Limb (tissue), 2 donors: ENCODE results near the gene SSBP3.

ENCODE experiments used
- DNase-seq, 2 donors: peaks; one replicate each; pipeline ENCODE4 v3.0.0-alpha.2; 2016; ENCODE audit errors: extremely low spot score in 2 of 2

The SSBP3 gene

GRCh38 chr1:54309631-54310366, 96.4 kb downstream of the SSBP3 start:
- DNase-seq: peak in 1 of 2 donors; percentile 60

- DNase-seq: no peak
Measured at GRCh38 chr1:54307305-54307704, 98.9 kb downstream of the SSBP3 start.

DNA sequence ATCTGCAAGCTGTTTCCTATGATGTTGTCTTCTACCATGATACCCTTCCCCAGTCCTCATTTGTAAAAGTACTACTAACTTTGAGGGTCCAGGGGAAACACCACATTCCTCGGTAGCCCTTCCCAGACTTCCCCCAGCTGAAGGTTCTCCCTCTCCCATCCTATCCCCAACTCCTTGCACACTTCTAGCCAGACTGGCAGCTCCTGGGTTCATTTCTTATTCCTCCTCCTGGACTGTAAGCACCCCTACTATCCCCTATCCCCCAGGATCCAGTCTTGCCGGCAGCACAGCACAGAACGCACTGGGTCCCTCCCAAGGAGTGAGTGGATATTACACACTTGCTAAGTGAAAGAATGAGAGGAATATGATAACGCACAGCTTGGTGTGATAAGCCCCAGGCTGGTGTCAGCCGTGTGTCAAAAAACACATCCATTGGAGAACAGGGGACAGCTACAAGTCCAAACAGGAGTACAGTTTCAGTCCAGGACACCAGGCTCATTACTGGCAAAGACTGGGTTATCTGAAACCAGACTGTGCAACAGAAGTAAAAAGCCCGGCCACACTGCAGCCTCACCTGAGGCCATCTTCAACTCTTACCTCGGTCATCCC, 100.2 kb downstream of the SSBP3 start:
- DNase-seq: no peak

GRCh38 chr1:54304518-54304917, 101.7 kb downstream of the SSBP3 start:
- peak in 1 of 2 donors; percentile 16 for DNase-seq

DNA sequence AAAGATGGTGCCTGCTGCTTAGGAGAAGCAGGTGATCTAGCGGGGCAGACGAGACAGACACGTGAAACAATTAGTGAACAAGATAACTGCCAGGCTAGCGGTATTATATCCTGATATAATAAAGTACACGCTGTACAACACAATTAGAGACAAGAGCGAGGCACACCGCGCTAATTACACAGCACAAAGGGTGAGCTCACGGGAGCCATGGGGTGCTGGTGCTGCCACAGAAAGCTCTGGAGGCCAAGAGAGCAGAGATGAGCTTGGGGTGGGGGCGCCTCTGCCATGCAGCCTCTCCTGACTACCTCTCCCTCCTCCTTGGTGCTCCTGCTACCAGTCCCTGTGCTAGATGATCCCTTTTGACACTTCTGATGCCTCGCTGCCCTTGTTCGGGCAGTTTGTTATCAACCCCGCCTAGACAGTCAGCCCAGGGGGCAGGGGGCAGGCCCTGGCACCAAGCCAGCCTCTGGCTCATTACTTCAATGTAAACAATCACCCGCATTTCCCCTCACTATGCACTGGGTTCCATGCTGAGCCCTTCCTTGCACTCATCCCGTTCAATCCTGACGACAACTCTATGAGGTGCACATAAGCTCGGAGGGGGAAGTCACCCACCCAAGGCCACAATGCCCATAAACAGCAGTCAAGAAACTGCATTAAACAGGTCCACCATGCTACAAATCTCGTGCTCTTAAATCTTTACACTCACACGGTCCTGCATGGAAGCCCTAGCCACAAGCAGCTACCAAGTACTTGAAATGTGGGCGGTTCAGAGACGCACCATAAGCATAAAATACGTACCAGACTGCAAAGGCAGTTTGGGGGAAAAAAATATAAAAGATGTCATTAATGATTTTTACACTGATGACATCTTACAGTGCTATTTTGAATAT, 103.0 kb downstream of the SSBP3 start:
- DNase-seq: no peak

- no peak for DNase-seq
Measured at GRCh38 chr1:54302549-54302948, 103.6 kb downstream of the SSBP3 start.

DNA sequence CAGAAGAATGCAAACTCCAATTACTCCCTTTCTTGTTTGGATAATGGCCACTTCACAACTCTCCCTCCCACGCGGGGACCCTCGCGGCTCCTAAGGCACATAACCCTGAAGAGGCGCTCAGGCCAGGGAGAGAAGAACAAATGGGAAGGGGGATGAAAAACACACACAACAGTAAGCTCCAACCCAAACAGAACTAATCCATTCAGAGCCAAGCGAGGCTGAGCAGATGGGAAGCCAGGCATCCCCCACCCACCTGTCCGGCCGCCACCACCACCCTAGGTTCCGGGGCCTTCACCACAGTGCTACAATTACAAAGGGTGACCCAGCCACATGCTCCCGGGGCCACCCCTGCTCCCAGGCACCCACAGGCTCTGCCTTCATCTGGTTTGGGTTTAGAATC, 104.7 kb downstream of the SSBP3 start:
- no peak for DNase-seq

GRCh38 chr1:54300401-54300800, 105.8 kb downstream of the SSBP3 start:
- peak in 1 of 2 donors; percentile 65 for DNase-seq

DNA sequence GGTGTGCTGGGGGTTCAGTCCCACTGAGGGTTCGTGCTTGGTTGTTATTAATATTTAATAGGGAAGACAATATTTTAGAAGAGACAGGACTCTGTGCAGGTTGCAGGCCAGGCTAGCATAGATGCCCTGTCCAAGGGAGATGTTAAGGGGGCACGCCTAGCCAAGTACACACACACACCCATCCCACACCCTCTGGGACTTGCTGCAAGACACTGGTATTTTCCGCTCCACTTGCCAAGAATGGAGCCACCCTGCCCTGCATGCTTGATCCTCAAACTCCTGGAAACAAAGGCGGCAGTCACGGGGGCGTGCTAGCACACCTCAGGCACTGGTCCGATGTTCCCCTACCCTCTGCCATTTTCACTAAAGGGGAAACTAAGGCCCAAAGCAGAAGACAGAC, 107.2 kb downstream of the SSBP3 start:
- no peak for DNase-seq

GRCh38 chr1:54298284-54299033, 107.7 kb downstream of the SSBP3 start:
- no peak for DNase-seq

- no peak for DNase-seq
Measured at GRCh38 chr1:54297596-54298283, 108.5 kb downstream of the SSBP3 start.

DNA sequence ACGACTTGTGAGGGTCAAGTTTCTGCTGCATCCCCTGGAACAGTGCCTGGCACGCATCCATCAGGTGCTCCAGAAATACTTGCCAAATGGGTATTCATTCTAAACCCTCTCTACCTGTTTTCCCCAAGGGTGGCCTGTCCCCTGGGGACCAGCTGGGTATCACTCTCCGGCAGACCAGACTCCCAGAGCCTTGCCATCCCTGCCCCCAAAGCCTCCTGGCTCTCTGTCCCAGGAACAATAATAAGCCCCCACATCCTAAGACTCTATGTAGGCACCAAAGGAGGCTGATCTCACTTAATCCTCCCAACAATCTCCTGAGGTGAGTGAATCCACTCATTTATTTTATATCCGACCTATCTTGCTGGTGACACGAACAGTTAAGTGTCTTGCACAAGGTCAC, 109.5 kb downstream of the SSBP3 start:
- peak in 1 of 2 donors; percentile 24 for DNase-seq

DNA sequence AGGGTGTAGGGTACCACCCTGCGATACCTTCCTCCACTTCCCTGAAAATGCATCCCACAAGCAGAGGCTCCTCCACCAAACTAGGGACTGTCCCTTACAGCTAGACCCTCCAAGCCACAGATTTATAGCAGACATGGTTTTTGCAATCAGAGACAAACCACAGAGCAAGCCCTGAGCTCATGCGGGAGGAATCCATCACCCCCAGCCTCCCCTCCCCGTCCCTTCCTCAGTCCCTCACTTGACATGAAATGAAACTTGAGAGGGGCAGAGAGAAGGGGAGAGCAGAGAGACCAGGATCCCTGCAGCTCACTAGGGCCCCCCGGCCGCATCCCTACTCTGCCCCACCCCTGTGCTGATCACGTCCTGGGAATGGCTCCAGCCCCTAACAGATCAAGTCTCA, 111.3 kb downstream of the SSBP3 start:
- peak in 1 of 2 donors; percentile 36 for DNase-seq

- peak in 1 of 2 donors; percentile 27 for DNase-seq
Measured at GRCh38 chr1:54292002-54292911, 113.9 kb downstream of the SSBP3 start.

DNA sequence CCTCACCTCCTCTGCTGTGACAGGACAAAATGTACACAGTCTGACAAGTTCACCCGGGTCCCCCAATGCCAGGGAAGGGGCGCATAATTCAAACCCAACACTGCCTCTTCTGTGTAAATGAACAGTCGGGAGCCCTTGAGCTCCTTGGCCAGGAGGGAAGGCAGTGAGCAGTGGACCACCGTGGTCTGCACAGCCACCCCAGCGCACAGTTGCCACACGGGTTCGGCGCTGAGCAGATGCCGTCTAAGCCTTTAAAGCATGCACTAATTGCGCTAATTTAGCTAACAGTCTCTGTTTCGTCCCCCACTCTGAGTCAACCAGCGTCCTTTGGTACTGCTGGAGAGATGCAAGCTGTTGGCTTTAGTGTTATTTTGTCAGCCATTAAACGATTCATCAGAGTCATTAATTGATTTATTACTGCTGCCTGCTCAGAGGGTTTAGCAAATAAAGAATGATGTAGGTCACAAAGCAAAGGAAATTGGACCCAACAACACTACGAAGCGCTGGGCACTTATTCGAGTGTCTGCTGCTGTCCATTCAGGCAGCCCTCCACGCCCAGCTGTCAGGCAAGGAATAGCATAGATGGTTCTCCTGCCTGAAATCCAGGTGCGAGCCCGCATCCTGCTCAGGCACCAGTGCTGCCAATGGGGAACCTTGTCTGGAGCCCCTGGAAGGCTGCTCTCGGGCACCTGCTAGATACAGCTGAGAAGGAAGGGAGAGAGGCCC, 114.8 kb downstream of the SSBP3 start:
- DNase-seq: no peak

DNA sequence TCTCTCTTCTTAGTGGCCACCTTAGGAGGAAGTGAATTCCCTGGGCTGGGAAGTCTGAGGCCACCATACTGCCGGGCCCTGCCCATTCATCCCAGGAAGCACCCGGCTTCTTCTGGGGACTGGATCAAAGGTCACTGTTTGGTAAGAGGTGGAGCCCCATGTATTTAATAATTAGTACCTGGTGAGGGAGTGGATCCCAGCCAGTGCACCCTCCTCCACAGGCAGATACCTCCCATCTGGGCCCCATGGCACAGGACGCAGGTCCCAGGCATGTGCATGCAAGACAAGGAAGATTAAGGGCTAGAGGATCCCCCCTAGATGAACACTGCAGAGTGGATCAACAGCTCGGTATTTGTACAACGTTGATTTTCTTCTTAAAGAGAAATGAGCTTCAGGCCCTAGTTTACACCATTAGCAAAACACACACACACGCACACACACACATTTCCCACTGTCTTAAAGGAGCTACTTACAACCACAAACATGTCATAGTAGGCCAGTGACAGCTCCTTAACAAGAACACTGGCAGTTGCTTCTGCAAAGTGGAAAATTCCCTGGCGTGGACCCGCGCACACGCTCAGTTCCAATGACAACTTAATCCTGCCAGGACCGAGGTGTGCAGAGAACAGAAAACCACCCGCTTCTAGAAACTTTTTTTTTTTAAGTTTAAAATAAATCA, 115.5 kb downstream of the SSBP3 start:
- DNase-seq: no peak

DNA sequence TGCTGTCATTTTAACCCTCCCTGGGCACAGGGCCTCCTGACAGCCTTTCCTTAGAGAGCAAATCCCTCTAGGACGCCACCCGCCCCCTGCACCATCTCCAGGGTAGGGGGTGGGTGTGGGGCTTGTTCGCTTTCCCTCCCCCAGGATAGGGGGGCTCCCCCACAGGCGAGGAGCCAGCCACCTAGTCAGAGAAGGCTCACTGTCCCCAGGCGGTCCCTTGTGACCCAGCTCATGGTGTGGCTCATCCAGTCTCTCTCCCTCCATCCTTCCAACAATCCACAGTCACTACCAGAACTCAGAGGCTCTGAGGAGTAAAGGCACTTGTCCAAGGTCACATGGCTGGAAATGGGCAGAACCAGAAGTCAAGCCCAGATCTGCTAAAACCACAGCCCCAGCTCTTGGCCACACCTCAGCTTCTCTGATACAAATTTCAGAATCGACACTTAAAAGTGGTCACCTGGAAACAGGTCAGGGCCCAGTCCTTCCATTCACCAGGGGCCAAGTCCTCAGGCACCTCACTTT, 116.4 kb downstream of the SSBP3 start:
- no peak for DNase-seq

DNA sequence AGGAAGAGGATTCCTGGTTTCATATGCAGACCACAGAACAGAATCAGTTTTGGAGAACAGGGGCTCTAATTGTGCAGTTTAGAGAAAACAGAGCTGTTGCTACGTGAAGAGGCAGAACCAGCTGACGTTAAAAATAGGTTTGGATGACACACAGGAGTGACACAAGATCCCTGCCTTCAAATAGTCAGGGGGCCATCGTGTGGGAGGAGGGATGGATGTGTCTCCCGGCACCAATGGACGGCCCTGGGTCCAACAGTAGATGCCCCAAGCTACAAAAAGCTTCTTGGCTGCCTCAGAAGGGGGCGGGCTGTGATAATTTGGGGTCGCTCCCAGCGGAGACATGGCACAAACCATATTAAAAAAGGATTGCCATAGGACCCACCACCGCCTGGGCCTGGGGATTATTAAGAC, 118.4 kb downstream of the SSBP3 start:
- DNase-seq: no peak
